Measurements from ENCODE around the gene PRDM10. TPM values are rescaled to one million over a fixed set of nuclear protein-coding genes. Genes with fewer than 3 reads are reported as not detected.

The PRDM10 gene
- total RNA-seq, 1 experiment from 2014 or later, result 18.1 TPM

- intact Hi-C loops (cut with micrococcal nuclease; ENCODE audit: unreplicated experiment), result no loop called here
- H3K27ac ChIP-seq (ENCODE audit: low read depth, low read length, poor library complexity, severe bottlenecking), result no peak overlapping the region
- H3K36me3 ChIP-seq (ENCODE audit: insufficient read depth, low read length, poor library complexity, severe bottlenecking), result no peaks in the 10 kb centered on the region
- H3K9me3 ChIP-seq (ENCODE audit: low read depth, low read length, poor library complexity, severe bottlenecking), result no peaks in the 10 kb centered on the region
- no peak for DNase-seq (ENCODE audit: low spot score)
- H3K4me1 ChIP-seq (ENCODE audit: insufficient read depth, low read length, poor library complexity, severe bottlenecking), result peaks cover 19% of the 10 kb centered on the region
- no TSS peak for BruUV-seq (replicated peaks)
- TF ChIP-seq CTCF (conservative IDR thresholded peaks at IDR 0.05; ENCODE audit: low read depth, low read length) (no peak), EZH2 (IDR thresholded peaks at IDR 0.05; ENCODE audit: borderline replicate concordance, low read depth, low read length, poor library complexity, severe bottlenecking) (no peak)
- H3K4me3 ChIP-seq (ENCODE audit: low read depth, low read length, poor library complexity, severe bottlenecking), result no peak overlapping the region
- ChIA-PET POLR2A (ENCODE audit: low non-redundant PET) (no interaction called here), CTCF (no interaction called here)
- H3K27me3 ChIP-seq (replicated peaks; ENCODE audit: insufficient read depth, low read depth, low read length, poor library complexity), result no peaks in the 10 kb centered on the region
Measured at GRCh38 chr11:129999407-129999806, 3.2 kb downstream of the PRDM10 start.

- Histone ChIP-seq H3K36me3 (ENCODE audit: insufficient read depth, low read length, poor library complexity, severe bottlenecking) (no peaks in the 10 kb centered on the region), H3K4me1 (ENCODE audit: insufficient read depth, low read length, poor library complexity, severe bottlenecking) (peaks cover 15% of the 10 kb centered on the region), H3K9me3 (ENCODE audit: low read depth, low read length, poor library complexity, severe bottlenecking) (no peaks in the 10 kb centered on the region), H3K27ac (ENCODE audit: low read depth, low read length, poor library complexity, severe bottlenecking) (no peak overlapping the region), H3K4me3 (ENCODE audit: low read depth, low read length, poor library complexity, severe bottlenecking) (no peak overlapping the region), H3K27me3 (replicated peaks; ENCODE audit: insufficient read depth, low read depth, low read length, poor library complexity) (no peaks in the 10 kb centered on the region)
- POLR2A ChIA-PET (ENCODE audit: low non-redundant PET), result no interaction called here
- CTCF ChIA-PET, result no interaction called here
- no TSS peak for BruUV-seq (replicated peaks)
- intact Hi-C loops (cut with micrococcal nuclease; ENCODE audit: unreplicated experiment), result no loop called here
- DNase-seq (ENCODE audit: low spot score), result no peak
- TF ChIP-seq CTCF (conservative IDR thresholded peaks at IDR 0.05; ENCODE audit: low read depth, low read length) (no peak), EZH2 (IDR thresholded peaks at IDR 0.05; ENCODE audit: borderline replicate concordance, low read depth, low read length, poor library complexity, severe bottlenecking) (no peak)
Measured at GRCh38 chr11:129998905-129999304, 3.7 kb downstream of the PRDM10 start.

- POLR2A ChIA-PET (ENCODE audit: low non-redundant PET), result no interaction called here
- DNase-seq (ENCODE audit: low spot score), result no peak
- BruUV-seq (replicated peaks), result no TSS peak
- CTCF ChIA-PET, result no interaction called here
- H3K27me3 ChIP-seq (replicated peaks; ENCODE audit: insufficient read depth, low read depth, low read length, poor library complexity), result no peaks in the 10 kb centered on the region
- H3K27ac ChIP-seq (ENCODE audit: low read depth, low read length, poor library complexity, severe bottlenecking), result no peak overlapping the region
- H3K9me3 ChIP-seq (ENCODE audit: low read depth, low read length, poor library complexity, severe bottlenecking), result no peaks in the 10 kb centered on the region
- peaks cover 10% of the 10 kb centered on the region for H3K4me1 ChIP-seq (ENCODE audit: insufficient read depth, low read length, poor library complexity, severe bottlenecking)
- H3K36me3 ChIP-seq (ENCODE audit: insufficient read depth, low read length, poor library complexity, severe bottlenecking), result no peaks in the 10 kb centered on the region
- TF ChIP-seq EZH2 (IDR thresholded peaks at IDR 0.05; ENCODE audit: borderline replicate concordance, low read depth, low read length, poor library complexity, severe bottlenecking) (no peak), CTCF (conservative IDR thresholded peaks at IDR 0.05; ENCODE audit: low read depth, low read length) (no peak)
- H3K4me3 ChIP-seq (ENCODE audit: low read depth, low read length, poor library complexity, severe bottlenecking), result no peak overlapping the region
- intact Hi-C loops (cut with micrococcal nuclease; ENCODE audit: unreplicated experiment), result no loop called here
Measured at GRCh38 chr11:129998107-129998506, 4.5 kb downstream of the PRDM10 start.

Measured in A673 (cell line).